Gastrocnemius medialis (tissue), 4 donors: ENCODE measurements around the gene METTL15.
"Not testable (repeated sequence)": the region's sequence is repeated elsewhere in the genome, so short reads cannot be mapped to it uniquely, and the experiment has no call there.

Experiments used
- CTCF ChIP-seq, 5 experiments: fragments of 450-650 bp in 3 of 5; fragments of 200-600 bp in 2 of 5; sonication (generic) in 2 of 5; IDR thresholded peaks in 4 of 5; conservative IDR thresholded peaks in 1 of 5; 1 replicate in 4 of 5; 2 replicates in 1 of 5; pipeline ENCODE4 v1.5.1; 2016 to 2019; ENCODE audit warnings: antibody characterized with exemption in 5 of 5, mild to moderate bottlenecking in 3 of 5, moderate library complexity in 3 of 5
- POLR2A ChIP-seq, 2 donors: fragments of 450-650 bp; IDR thresholded peaks; one replicate each; pipeline ENCODE4 v1.6.1; 2017; ENCODE audit warnings: antibody characterized with exemption in 2 of 2, mild to moderate bottlenecking in 2 of 2, moderate library complexity in 2 of 2

DNA sequence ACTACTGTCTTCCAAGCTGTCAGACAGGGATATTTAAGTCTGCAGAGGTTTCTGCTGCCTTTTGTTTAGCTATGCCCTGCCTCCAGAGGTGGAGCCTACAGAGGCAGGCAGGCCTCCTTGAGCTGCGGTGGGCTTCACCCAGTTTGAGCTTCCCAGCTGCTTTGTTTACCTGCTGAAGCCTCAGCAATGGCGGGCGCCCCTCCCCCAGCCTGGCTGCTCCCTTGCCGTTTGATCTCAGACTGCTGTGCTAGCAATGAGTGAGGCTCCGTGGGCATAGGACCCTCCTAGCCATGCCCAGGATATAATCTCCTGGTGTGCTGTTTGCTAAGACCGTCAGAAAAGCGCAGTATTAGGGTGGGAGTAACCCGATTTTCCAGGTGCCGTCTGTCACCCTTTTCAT, 113.9 kb downstream of the METTL15 start:
- not testable (repeated sequence) for TF ChIP-seq CTCF (IDR thresholded peaks at IDR 0.05 in 4 of 5, conservative IDR thresholded peaks at IDR 0.05 in 1 of 5); POLR2A (IDR thresholded peaks at IDR 0.05)
